Progenitor cell of endocrine pancreas (in vitro differentiated cells): ENCODE measurements around the gene EIF4ENIF1. TPM values are rescaled to one million over a fixed set of nuclear protein-coding genes. Genes with fewer than 3 reads are reported as not detected.

ENCODE experiments used
- DNase-seq: peaks from one replicate; pipeline ENCODE4 v3.0.0; 2021; ENCODE audit warnings: low spot score; ENCODE audit not compliant: unreplicated experiment
- H3K27ac Mint-ChIP-seq: 2 replicates; pipeline ENCODE4 v1.8.0; 2021; ENCODE audit warnings: mild to moderate bottlenecking, moderate library complexity, mixed read lengths
- H3K27me3 Mint-ChIP-seq: 2 replicates; pipeline ENCODE4 v1.8.0; 2021; ENCODE audit warnings: mixed read lengths
- H3K36me3 Mint-ChIP-seq: 2 replicates; pipeline ENCODE4 v1.8.0; 2022; ENCODE audit warnings: mixed read lengths; ENCODE audit not compliant: insufficient read depth
- H3K4me1 Mint-ChIP-seq: 2 replicates; pipeline ENCODE4 v1.8.0; 2021; ENCODE audit warnings: low read depth, mixed read lengths
- H3K4me3 Mint-ChIP-seq: 2 replicates; pipeline ENCODE4 v1.8.0; 2021; ENCODE audit warnings: low read depth, mild to moderate bottlenecking, moderate library complexity, mixed read lengths
- H3K9me3 Mint-ChIP-seq: 2 replicates; pipeline ENCODE4 v1.8.0; 2021; ENCODE audit warnings: low read depth, mixed read lengths
- total RNA-seq: library from RNA; stranded (reverse); gene quantifications from 2 replicates; pipeline ENCODE4 v1.2.1, GENCODE V29; 2021
- TF ChIP-seq, protein P1 (sequence below): fragments of 200-600 bp; sonication (generic); IDR thresholded peaks from one replicate; pipeline ENCODE4 v1.5.0; 2021; ENCODE audit warnings: antibody characterized with exemption, mild to moderate bottlenecking; ENCODE audit not compliant: unreplicated experiment

EIF4ENIF1 gene
- total RNA-seq, 1 donor from 2014 or later: 46.5 TPM

GRCh38 chr22:31446767-31447166, 42.9 kb downstream of the EIF4ENIF1 start:
- H3K9me3 Mint-ChIP-seq: no peaks in the 10 kb centered on the region
- H3K27me3 Mint-ChIP-seq: no peaks in the 10 kb centered on the region
- peaks cover 14% of the 10 kb centered on the region for H3K36me3 Mint-ChIP-seq
- no peaks in the 10 kb centered on the region for H3K4me1 Mint-ChIP-seq
- TF ChIP-seq, protein P1, sequence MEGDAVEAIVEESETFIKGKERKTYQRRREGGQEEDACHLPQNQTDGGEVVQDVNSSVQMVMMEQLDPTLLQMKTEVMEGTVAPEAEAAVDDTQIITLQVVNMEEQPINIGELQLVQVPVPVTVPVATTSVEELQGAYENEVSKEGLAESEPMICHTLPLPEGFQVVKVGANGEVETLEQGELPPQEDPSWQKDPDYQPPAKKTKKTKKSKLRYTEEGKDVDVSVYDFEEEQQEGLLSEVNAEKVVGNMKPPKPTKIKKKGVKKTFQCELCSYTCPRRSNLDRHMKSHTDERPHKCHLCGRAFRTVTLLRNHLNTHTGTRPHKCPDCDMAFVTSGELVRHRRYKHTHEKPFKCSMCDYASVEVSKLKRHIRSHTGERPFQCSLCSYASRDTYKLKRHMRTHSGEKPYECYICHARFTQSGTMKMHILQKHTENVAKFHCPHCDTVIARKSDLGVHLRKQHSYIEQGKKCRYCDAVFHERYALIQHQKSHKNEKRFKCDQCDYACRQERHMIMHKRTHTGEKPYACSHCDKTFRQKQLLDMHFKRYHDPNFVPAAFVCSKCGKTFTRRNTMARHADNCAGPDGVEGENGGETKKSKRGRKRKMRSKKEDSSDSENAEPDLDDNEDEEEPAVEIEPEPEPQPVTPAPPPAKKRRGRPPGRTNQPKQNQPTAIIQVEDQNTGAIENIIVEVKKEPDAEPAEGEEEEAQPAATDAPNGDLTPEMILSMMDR: no peak
- no peak for DNase-seq
- no peak overlapping the region for H3K4me3 Mint-ChIP-seq
- H3K27ac Mint-ChIP-seq: no peak overlapping the region

GRCh38 chr22:31446208-31446607, 43.4 kb downstream of the EIF4ENIF1 start:
- Mint-ChIP-seq H3K27me3 (no peaks in the 10 kb centered on the region), H3K9me3 (no peaks in the 10 kb centered on the region), H3K4me1 (no peaks in the 10 kb centered on the region), H3K4me3 (no peak overlapping the region), H3K27ac (peak overlapping the region; percentile 24), H3K36me3 (peaks cover 15% of the 10 kb centered on the region)
- DNase-seq: no peak
- TF ChIP-seq, protein P1: no peak

GRCh38 chr22:31445642-31446041, 44.0 kb downstream of the EIF4ENIF1 start:
- H3K36me3 Mint-ChIP-seq: peaks cover 15% of the 10 kb centered on the region
- H3K27me3 Mint-ChIP-seq: no peaks in the 10 kb centered on the region
- H3K4me3 Mint-ChIP-seq: no peak overlapping the region
- H3K9me3 Mint-ChIP-seq: no peaks in the 10 kb centered on the region
- TF ChIP-seq, protein P1: no peak
- no peak overlapping the region for H3K27ac Mint-ChIP-seq
- H3K4me1 Mint-ChIP-seq: no peaks in the 10 kb centered on the region
- DNase-seq: no peak

- DNase-seq: no peak
- no peak overlapping the region for H3K4me3 Mint-ChIP-seq
- H3K9me3 Mint-ChIP-seq: no peaks in the 10 kb centered on the region
- TF ChIP-seq, protein P1: no peak
- no peaks in the 10 kb centered on the region for H3K4me1 Mint-ChIP-seq
- no peak overlapping the region for H3K27ac Mint-ChIP-seq
- no peaks in the 10 kb centered on the region for H3K27me3 Mint-ChIP-seq
- H3K36me3 Mint-ChIP-seq: peaks cover 19% of the 10 kb centered on the region
Observed at GRCh38 chr22:31443516-31443915, 46.1 kb downstream of the EIF4ENIF1 start.

DNA sequence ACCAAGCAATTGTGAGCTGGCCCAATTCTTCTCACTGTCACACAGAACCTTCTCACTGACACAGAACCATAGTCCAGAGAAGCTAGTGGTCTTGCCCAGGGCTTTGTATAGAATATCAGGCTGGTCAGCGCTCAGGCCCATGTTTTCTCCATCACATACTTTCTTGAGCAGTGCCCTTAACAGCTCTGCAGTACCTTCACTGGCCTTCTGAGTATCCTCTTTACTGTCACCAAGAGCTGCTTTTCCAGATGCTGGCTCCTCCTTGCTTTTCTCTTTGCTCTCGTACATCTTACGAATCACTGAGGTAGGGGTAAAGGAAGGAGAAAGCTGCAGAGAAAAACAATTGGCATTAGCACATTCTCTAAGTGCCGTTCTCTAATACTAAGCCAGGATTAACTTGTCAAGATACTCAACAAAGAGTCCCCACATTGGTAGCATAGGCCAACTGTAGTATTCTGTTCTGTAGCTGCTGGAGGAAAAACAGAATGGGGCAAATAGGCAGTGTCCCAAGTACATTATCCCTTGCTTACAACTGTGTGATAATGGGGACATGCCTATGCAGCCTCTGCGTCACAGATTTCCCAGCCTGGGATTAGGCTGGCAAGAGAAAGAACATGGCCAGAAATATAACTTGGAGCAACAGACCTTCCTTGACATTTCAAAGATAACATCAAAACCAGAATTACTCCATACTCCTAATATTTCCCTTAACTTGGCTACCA, 46.7 kb downstream of the EIF4ENIF1 start:
- H3K4me1 Mint-ChIP-seq: no peaks in the 10 kb centered on the region
- H3K9me3 Mint-ChIP-seq: no peaks in the 10 kb centered on the region
- no peak for DNase-seq
- no peak overlapping the region for H3K4me3 Mint-ChIP-seq
- H3K27me3 Mint-ChIP-seq: no peaks in the 10 kb centered on the region
- H3K36me3 Mint-ChIP-seq: peaks cover 19% of the 10 kb centered on the region
- TF ChIP-seq, protein P1: no peak
- H3K27ac Mint-ChIP-seq: peak overlapping the region; percentile 52
